K562 (cell line): ENCODE data around the gene TMC8. TPM values are rescaled to one million over a fixed set of nuclear protein-coding genes. Genes with fewer than 3 reads are reported as not detected.

Source experiments
- DPF2 ChIP-seq: fragments of 450-650 bp; IDR thresholded peaks from 2 replicates; pipeline ENCODE4 v1.6.1; 2016
- ELF1 ChIP-seq: fragments of 200-800 bp; sonication (Bioruptor generic); IDR thresholded peaks from 2 replicates; pipeline ENCODE4 v1.6.1; 2016; ENCODE audit warnings: missing genetic modification characterization, missing compliant biosample characterization
- ETV5 ChIP-seq: sonication (generic); formaldehyde crosslinking; IDR thresholded peaks from 2 replicates; pipeline ENCODE4 v1.4.0; 2020; ENCODE audit warnings: low read depth, mild to moderate bottlenecking, missing genetic modification reagents
- GABPB2 ChIP-seq: fragments of 250-450 bp; sonication (Bioruptor Pico); conservative IDR thresholded peaks from 2 replicates; pipeline ENCODE4 v1.5.1; 2021; ENCODE audit warnings: mild to moderate bottlenecking
- HIVEP1 ChIP-seq: fragments of 250-450 bp; sonication (Bioruptor Pico); IDR thresholded peaks from 2 replicates; pipeline ENCODE4 v1.4.0; 2020; ENCODE audit warnings: mild to moderate bottlenecking
- JUND ChIP-seq, 2 experiments: IDR thresholded peaks; 2 replicates in 1 of 2; 3 replicates in 1 of 2; pipeline ENCODE4 v1.6.1; 2011; ENCODE audit warnings: borderline replicate concordance in 2 of 2, low read depth in 2 of 2, low read length in 2 of 2, improper control_type of control experiment in 1 of 2, missing biosample characterization in 1 of 2, missing genetic modification characterization in 1 of 2, missing genetic modification reagents in 1 of 2
- KAT7 ChIP-seq: sonication (generic); formaldehyde crosslinking; IDR thresholded peaks from 2 replicates; pipeline ENCODE4 v1.8.0; 2022; ENCODE audit warnings: missing genetic modification reagents, mild to moderate bottlenecking, borderline replicate concordance
- LARP7 ChIP-seq: fragments of 450-650 bp; IDR thresholded peaks from 2 replicates; pipeline ENCODE4 v1.6.1; 2016
- MAZ ChIP-seq, 2 experiments: fragments of 450-650 bp in 1 of 2; sonication (generic) in 1 of 2; formaldehyde crosslinking; IDR thresholded peaks in 1 of 2; conservative IDR thresholded peaks in 1 of 2; 2 replicates each; pipeline versions ENCODE4 v1.4.0 to v1.5.0; 2020; ENCODE audit warnings: mild to moderate bottlenecking in 1 of 2, missing genetic modification reagents in 1 of 2
- PRDM10 ChIP-seq: fragments of 450-650 bp; IDR thresholded peaks from 2 replicates; pipeline ENCODE4 v1.6.1; 2018; ENCODE audit not compliant: partially characterized antibody
- U2AF1 ChIP-seq: fragments of 200-400 bp; formaldehyde crosslinking; optimal IDR thresholded peaks from 2 replicates; pipeline ENCODE3; 2017; ENCODE audit warnings: mild to moderate bottlenecking, low read depth, low read length, moderate library complexity
- ZNF165 ChIP-seq: fragments of 250-450 bp; sonication (Bioruptor Pico); IDR thresholded peaks from 2 replicates; pipeline ENCODE4 v1.4.0; 2020; ENCODE audit warnings: borderline replicate concordance
- polyA plus RNA-seq, 8 experiments: library from polyadenylated mRNA; depleted of rRNA in 4 of 8; stranded (reverse) in 5 of 8; unstranded in 3 of 8; fragments of >200 nt; fragmentation: Nextera tagmentation in 2 of 8; fragmentation: Illumina TruSeq in 1 of 8; extraction: Ambion mirVana in 2 of 8; extraction: Trizol in 1 of 8; gene quantifications; 2 replicates each; pipeline versions ENCODE4 v1.2.1 to v1.2.3, GENCODE V29; 2011 to 2014; ENCODE audit warnings: inconsistent platforms in 1 of 8, missing spikeins in 1 of 8
- total RNA-seq, 7 experiments: library from RNA; depleted of rRNA in 6 of 7; stranded (reverse); fragments of >200 nt in 6 of 7; fragmentation: Illumina TruSeq in 2 of 7; extraction: Trizol in 2 of 7; gene quantifications; 2 replicates each; pipeline versions ENCODE4 v1.2.1 to v1.2.3, GENCODE V29; 2011 to 2021; ENCODE audit warnings: low replicate concordance in 1 of 7
- TF ChIP-seq, protein P1 (sequence below), 2 experiments: fragments of 450-650 bp in 1 of 2; sonication (generic) in 1 of 2; formaldehyde crosslinking in 1 of 2; IDR thresholded peaks; 2 replicates each; pipeline versions ENCODE4 v1.7.1 to v1.9.0; 2016 to 2022; ENCODE audit warnings: inconsistent platforms in 1 of 2, mild to moderate bottlenecking in 1 of 2, missing genetic modification reagents in 1 of 2

Gene TMC8
- total and polyA plus RNA-seq, 9 of the 15 experiments (the other 6 are each of a cell fraction or from before 2014, with no cell fraction given): 0.13 to 10.9 (median 2.8) TPM

DNA sequence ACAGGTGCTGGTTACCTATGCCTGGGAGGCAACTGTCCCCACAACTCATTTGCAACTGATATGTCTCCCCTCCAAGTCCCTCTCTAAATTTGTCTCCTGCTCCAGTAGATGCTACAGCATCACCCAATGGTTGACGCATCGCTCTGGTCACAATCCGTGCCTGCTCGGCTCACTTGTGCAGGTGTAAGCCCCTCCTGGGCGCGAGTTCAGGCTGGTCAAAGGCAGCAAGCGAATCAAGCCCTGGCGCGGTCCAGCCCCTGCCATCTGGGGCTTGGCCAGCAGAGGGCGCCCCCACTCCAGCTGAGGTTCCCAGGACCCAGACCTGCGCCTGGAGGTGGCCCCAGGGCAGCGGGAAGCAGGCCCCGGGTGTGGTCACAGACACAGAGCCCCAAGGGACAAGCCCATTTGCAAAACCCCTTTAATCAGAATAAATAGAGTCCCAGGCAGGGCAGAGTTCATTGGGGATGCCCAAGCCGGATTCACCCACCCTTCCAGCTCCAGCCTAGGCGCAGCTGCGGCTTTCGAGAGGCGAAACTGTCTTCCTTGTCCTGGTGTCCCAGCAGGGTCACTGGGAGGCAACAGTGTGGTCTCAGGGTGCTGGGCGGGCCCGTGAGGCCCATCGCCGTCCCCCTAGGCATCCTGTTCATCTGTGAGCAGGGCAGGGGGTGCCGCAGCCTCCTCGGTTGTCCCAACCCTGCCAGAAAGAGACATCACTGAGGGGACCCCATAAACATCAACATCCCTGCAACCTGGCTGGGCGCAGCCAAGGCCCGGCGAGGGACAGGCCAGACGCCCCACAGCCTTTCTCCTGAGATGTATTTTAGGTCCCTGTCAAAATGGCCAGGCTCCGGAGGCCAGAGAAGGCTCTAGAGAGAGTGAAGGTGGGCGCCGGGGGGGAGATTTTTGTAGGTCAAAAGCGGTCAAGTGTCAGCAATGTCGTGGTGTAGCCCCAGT lies 17.8 kb upstream of the TMC8 start (continued):
- no peak for TF ChIP-seq PRDM10
- TF ChIP-seq ETV5 (CRISPR knock-in tag): peak; percentile 44; the same call in 1 of the 2 replicates
- peak; percentile 64 to 73 for TF ChIP-seq MAZ (CRISPR knock-in tag; conservative IDR thresholded peaks at IDR 0.05 in 1 of 2, IDR thresholded peaks at IDR 0.05 in 1 of 2)
- TF ChIP-seq JUND (IDR thresholded peaks at IDR 0.05; ENCODE audit: borderline replicate concordance, low read depth, low read length): peak; percentile 31; the same call in 1 of the 2 replicates
- TF ChIP-seq JUND (tag; IDR thresholded peaks at IDR 0.05; ENCODE audit: borderline replicate concordance, low read depth, low read length): no peak; the same call in 2 of the 3 replicates
- TF ChIP-seq LARP7: no peak
- no peak for TF ChIP-seq KAT7 (CRISPR knock-in tag)
- no peak for TF ChIP-seq DPF2
- no peak for TF ChIP-seq U2AF1
- TF ChIP-seq HIVEP1 (CRISPR knock-in tag): no peak
- TF ChIP-seq, protein P1, sequence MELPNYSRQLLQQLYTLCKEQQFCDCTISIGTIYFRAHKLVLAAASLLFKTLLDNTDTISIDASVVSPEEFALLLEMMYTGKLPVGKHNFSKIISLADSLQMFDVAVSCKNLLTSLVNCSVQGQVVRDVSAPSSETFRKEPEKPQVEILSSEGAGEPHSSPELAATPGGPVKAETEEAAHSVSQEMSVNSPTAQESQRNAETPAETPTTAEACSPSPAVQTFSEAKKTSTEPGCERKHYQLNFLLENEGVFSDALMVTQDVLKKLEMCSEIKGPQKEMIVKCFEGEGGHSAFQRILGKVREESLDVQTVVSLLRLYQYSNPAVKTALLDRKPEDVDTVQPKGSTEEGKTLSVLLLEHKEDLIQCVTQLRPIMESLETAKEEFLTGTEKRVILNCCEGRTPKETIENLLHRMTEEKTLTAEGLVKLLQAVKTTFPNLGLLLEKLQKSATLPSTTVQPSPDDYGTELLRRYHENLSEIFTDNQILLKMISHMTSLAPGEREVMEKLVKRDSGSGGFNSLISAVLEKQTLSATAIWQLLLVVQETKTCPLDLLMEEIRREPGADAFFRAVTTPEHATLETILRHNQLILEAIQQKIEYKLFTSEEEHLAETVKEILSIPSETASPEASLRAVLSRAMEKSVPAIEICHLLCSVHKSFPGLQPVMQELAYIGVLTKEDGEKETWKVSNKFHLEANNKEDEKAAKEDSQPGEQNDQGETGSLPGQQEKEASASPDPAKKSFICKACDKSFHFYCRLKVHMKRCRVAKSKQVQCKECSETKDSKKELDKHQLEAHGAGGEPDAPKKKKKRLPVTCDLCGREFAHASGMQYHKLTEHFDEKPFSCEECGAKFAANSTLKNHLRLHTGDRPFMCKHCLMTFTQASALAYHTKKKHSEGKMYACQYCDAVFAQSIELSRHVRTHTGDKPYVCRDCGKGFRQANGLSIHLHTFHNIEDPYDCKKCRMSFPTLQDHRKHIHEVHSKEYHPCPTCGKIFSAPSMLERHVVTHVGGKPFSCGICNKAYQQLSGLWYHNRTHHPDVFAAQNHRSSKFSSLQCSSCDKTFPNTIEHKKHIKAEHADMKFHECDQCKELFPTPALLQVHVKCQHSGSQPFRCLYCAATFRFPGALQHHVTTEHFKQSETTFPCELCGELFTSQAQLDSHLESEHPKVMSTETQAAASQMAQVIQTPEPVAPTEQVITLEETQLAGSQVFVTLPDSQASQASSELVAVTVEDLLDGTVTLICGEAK (IDR thresholded peaks at IDR 0.05): no peak
- TF ChIP-seq, protein P1 (CRISPR knock-in tag; IDR thresholded peaks at IDR 0.05): no peak
- no peak for TF ChIP-seq ZNF165 (CRISPR knock-in tag)
- no peak for TF ChIP-seq GABPB2 (CRISPR knock-in tag)
- TF ChIP-seq ELF1 (tag): no peak
